22Rv1 (cell line): ENCODE measurements around the gene MED12.

Experiments
- ZFX ChIP-seq: fragments of 450-650 bp; IDR thresholded peaks from 2 replicates; pipeline ENCODE4 v1.6.1; 2017; ENCODE audit warnings: antibody characterized with exemption, borderline replicate concordance
- TF ChIP-seq, protein P1 (sequence below): fragments of 450-650 bp; IDR thresholded peaks from 2 replicates; pipeline ENCODE4 v1.5.1; 2017; ENCODE audit warnings: mild to moderate bottlenecking

DNA sequence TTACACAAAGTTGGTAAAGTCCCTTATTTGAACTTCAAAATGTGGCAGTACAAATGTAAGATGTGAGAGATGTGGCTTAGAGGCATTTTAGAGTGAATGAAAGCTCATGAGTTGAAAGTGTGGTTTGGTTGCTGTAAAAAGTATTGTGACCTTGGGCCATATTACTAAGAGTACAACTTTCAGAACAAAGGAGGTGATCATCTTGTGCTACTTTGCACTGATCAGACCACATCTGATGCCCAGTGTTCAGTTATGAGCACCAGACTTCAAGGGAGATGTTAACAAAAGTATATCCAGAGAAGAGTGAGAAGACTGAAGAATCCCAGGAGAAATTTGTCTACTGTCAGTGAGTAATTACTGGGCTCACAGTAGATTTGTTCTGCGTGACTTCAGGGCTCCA, 56.4 kb downstream of the MED12 start:
- TF ChIP-seq, protein P1, sequence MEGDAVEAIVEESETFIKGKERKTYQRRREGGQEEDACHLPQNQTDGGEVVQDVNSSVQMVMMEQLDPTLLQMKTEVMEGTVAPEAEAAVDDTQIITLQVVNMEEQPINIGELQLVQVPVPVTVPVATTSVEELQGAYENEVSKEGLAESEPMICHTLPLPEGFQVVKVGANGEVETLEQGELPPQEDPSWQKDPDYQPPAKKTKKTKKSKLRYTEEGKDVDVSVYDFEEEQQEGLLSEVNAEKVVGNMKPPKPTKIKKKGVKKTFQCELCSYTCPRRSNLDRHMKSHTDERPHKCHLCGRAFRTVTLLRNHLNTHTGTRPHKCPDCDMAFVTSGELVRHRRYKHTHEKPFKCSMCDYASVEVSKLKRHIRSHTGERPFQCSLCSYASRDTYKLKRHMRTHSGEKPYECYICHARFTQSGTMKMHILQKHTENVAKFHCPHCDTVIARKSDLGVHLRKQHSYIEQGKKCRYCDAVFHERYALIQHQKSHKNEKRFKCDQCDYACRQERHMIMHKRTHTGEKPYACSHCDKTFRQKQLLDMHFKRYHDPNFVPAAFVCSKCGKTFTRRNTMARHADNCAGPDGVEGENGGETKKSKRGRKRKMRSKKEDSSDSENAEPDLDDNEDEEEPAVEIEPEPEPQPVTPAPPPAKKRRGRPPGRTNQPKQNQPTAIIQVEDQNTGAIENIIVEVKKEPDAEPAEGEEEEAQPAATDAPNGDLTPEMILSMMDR: no peak
- TF ChIP-seq ZFX: no peak
